Neural progenitor cell (in vitro differentiated cells): Measurements from ENCODE around the gene MAFF.

Source experiments
- CTCF ChIP-seq: fragments of 200-600 bp; sonication (generic); IDR thresholded peaks from 2 replicates; pipeline ENCODE4 v1.5.1; 2017; ENCODE audit warnings: antibody characterized with exemption, mild to moderate bottlenecking
- EZH2 ChIP-seq: fragments of 200-600 bp; sonication (generic); IDR thresholded peaks from 2 replicates; pipeline ENCODE4 v1.6.1; 2017; ENCODE audit warnings: antibody characterized with exemption, mild to moderate bottlenecking, moderate library complexity
- EZH2phosphoT487 ChIP-seq: fragments of 200-600 bp; sonication (generic); IDR thresholded peaks from 2 replicates; pipeline ENCODE4 v1.6.1; 2017; ENCODE audit warnings: antibody characterized with exemption

- TF ChIP-seq CTCF, result no peak
- TF ChIP-seq EZH2, result no peak
- TF ChIP-seq EZH2phosphoT487, result no peak
Observed at GRCh38 chr22:38213990-38214301, 12.2 kb downstream of the MAFF start.
